Astrocyte of the cerebellum (primary cell): ENCODE measurements around the gene SPATA3.

Source experiments
- DNase-seq: peaks from one replicate; pipeline ENCODE4 v3.0.0-alpha.2; 2011; ENCODE audit warnings: low read depth
- H3K4me3 ChIP-seq: 2 replicates; pipeline ENCODE4 v1.5.1; 2011; ENCODE audit warnings: mild to moderate bottlenecking, low read depth, low read length, moderate library complexity
- in situ Hi-C: cut with HindIII; loops from 2 replicates; pipeline ENCODE4 v1.10.0; 2017; ENCODE audit warnings: low sequenced_read_pairs
- TF ChIP-seq, protein P1 (sequence below): IDR thresholded peaks from 2 replicates; pipeline ENCODE4 v1.5.1; 2012; ENCODE audit warnings: low read length, low read depth, moderate library complexity, mild to moderate bottlenecking; ENCODE audit errors: missing control alignments

SPATA3 gene

GRCh38 chr2:230968921-230969658 lies 26.8 kb upstream of the SPATA3 start:
- H3K4me3 ChIP-seq, result no peak overlapping the region
- in situ Hi-C loops, result no loop called here
- no peak for DNase-seq
- TF ChIP-seq, protein P1, sequence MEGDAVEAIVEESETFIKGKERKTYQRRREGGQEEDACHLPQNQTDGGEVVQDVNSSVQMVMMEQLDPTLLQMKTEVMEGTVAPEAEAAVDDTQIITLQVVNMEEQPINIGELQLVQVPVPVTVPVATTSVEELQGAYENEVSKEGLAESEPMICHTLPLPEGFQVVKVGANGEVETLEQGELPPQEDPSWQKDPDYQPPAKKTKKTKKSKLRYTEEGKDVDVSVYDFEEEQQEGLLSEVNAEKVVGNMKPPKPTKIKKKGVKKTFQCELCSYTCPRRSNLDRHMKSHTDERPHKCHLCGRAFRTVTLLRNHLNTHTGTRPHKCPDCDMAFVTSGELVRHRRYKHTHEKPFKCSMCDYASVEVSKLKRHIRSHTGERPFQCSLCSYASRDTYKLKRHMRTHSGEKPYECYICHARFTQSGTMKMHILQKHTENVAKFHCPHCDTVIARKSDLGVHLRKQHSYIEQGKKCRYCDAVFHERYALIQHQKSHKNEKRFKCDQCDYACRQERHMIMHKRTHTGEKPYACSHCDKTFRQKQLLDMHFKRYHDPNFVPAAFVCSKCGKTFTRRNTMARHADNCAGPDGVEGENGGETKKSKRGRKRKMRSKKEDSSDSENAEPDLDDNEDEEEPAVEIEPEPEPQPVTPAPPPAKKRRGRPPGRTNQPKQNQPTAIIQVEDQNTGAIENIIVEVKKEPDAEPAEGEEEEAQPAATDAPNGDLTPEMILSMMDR, result no peak

DNA sequence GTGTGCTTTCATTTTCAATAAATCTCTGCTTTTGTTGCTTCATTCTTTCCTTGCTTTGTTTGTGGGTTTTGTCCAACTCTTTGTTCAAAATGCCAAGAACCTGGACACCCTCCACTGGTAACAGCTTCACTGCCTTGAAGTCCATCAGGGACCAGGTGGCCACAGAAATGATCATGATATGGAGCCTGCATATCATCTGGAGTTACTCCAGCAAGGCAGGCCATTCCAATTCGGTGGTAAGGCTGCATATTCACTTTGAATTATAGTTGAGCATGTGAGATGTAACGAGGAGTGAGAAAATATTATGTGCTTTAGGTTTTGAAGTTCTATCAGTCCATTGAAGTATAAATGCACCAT lies 26.3 kb upstream of the SPATA3 start:
- in situ Hi-C loops, result no loop called here
- no peak for DNase-seq
- TF ChIP-seq, protein P1, result no peak
- H3K4me3 ChIP-seq, result no peak overlapping the region

DNA sequence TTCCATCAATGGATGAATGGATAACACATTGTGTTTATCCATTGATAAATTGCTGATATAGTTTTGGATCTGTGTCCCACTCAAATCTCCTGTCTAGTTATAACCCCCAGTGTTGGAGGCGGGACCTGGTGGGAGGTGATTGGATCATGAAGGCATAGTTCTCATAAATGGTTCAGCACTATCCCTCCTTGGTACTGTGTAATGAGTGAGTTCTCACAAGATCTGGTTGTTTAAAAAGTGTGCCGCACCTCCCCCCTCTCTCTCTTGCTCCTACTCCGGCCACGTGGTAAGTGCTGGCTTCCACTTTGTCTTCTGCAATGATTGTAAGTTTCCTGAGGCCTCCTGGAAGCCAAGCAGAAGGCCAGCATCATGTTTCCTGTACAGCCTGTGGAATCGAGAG lies 23.9 kb upstream of the SPATA3 start:
- no peak overlapping the region for H3K4me3 ChIP-seq
- in situ Hi-C loops, result no loop called here
- TF ChIP-seq, protein P1, result no peak
- DNase-seq, result no peak

DNA sequence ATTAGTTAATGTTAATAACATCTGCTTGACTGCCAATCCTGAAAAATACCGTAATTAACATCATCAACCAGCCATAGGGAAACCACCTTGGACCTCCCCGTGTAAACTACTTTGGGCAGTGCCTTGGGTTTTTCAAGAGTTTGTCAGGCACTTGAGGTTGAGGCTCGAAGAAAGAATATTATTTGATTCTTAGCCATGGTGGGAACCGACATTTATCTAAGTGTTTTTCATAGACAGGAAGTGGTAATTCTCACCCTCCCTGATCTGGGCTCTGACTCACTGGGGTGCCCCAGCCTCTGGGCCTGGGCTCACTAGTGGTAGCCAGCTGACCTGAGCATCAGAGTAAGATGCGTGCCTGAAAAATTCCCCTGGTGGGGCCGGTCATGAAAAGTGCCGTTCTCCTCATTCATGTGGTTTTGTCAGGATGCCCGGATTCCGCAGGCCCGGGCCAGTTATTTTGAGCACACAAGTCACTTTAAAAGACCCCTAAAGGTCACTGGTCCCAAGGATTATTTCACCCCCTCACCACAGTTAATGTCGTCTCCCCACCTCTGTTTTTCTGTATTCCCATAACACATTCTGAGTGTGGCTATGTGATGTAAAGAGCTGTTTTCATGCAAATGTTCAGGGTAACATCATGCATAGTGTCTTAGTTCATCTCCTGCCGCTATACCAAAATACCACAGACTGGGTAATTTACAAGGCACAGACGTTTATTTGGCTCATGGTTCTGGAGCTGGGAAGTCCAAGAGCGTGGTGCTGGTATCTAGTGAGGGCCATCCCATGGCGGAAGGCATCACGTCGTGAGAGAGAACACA lies 21.6 kb upstream of the SPATA3 start:
- in situ Hi-C loops, result no loop called here
- TF ChIP-seq, protein P1, result no peak
- H3K4me3 ChIP-seq, result no peak overlapping the region
- peak; percentile 92 for DNase-seq

GRCh38 chr2:230975927-230976326 lies 20.0 kb upstream of the SPATA3 start:
- in situ Hi-C loops, result loop anchor here (5.0 kb wide), 1 partner anchor 79 kb away; no protein-coding TSS in a partner anchor
- DNase-seq, result no peak
- TF ChIP-seq, protein P1, result no peak
- H3K4me3 ChIP-seq, result no peak overlapping the region

- DNase-seq, result no peak
- H3K4me3 ChIP-seq, result no peak overlapping the region
- TF ChIP-seq, protein P1, result no peak
- in situ Hi-C loops, result loop anchor here (5.0 kb wide), 1 partner anchor 79 kb away; no protein-coding TSS in a partner anchor
Measured at GRCh38 chr2:230976671-230977171, 19.2 kb upstream of the SPATA3 start.
